ENCODE data around the gene SOWAHA. TPM values are rescaled to one million over a fixed set of nuclear protein-coding genes. Genes with fewer than 3 reads are reported as not detected.

SOWAHA gene
- total RNA-seq, 1 experiment from 2014 or later = 0.39 TPM

- H3K9me3 ChIP-seq (ENCODE audit: control insufficient read depth in 1 of 2, insufficient read depth in 1 of 2, low read depth in 1 of 2, low read length in 2 of 2) = no peaks in the 10 kb centered on the region
- POLR2A ChIA-PET = no interaction called here
- H3K4me3 ChIP-seq (replicated peaks in 1 of 2; ENCODE audit: low read depth in 1 of 2, low read length in 2 of 2) = no peak overlapping the region
- CTCF ChIA-PET = no interaction called here
- 0 out of 4 replicates have a peak, but pooled peaks cover 0 to 4% of the 10 kb centered on the region in 2 experiments for H3K4me1 ChIP-seq (ENCODE audit: control insufficient read depth in 1 of 2, insufficient read depth in 2 of 2, low read length in 2 of 2)
- H3K4me2 ChIP-seq (ENCODE audit: low read length) = no peak overlapping the region
- H2AFZ ChIP-seq (ENCODE audit: low read depth, low read length, poor library complexity, severe bottlenecking) = no peak overlapping the region
- intact Hi-C loops (cut with micrococcal nuclease) = no loop called here
- ATAC-seq (no peak), DNase-seq (ENCODE audit: low read depth, low spot score) (no peak)
- H4K20me1 ChIP-seq (ENCODE audit: insufficient read depth) = no peaks in the 10 kb centered on the region
- H3K9me2 ChIP-seq (ENCODE audit: insufficient read depth) = no peaks in the 10 kb centered on the region
- no TSS peak for BruUV-seq (replicated peaks)
- H3K27me3 ChIP-seq (ENCODE audit: insufficient read depth, low read length) = no peaks in the 10 kb centered on the region
- no peaks in the 10 kb centered on the region for H3K79me2 ChIP-seq (ENCODE audit: insufficient read depth, low read length)
- no peaks in the 10 kb centered on the region for H3K36me3 ChIP-seq (ENCODE audit: control insufficient read depth in 1 of 2, insufficient read depth in 2 of 2, low read length in 2 of 2)
- RAD21 ChIA-PET (ENCODE audit: low non-redundant PET in 1 of 2, low total read pairs in 2 of 2, uncharacterized antibody in 2 of 2, unreplicated experiment in 2 of 2) = no interaction called here
- TF ChIP-seq JUND (IDR thresholded peaks at IDR 0.05) (no peak), EZH2phosphoT487 (IDR thresholded peaks at IDR 0.05; ENCODE audit: borderline replicate concordance) (no peak), TCF7L2 (IDR thresholded peaks at IDR 0.05; ENCODE audit: borderline replicate concordance, extremely low read depth, insufficient read depth, insufficient read length) (no peak)
- no peak overlapping the region for H3K27ac ChIP-seq (ENCODE audit: low read depth, low read length)
- no peak overlapping the region for H3K9ac ChIP-seq (ENCODE audit: low read length)
These were observed 27.2 kb downstream of the SOWAHA start for GRCh38 chr5:132840313-132840712.

GRCh38 chr5:132840896-132841295, 27.8 kb downstream of the SOWAHA start:
- no peaks in the 10 kb centered on the region for H3K36me3 ChIP-seq (ENCODE audit: control insufficient read depth in 1 of 2, insufficient read depth in 2 of 2, low read length in 2 of 2)
- ATAC-seq (no peak), DNase-seq (ENCODE audit: low read depth, low spot score) (no peak)
- no peaks in the 10 kb centered on the region for H3K79me2 ChIP-seq (ENCODE audit: insufficient read depth, low read length)
- no peak overlapping the region for H3K4me2 ChIP-seq (ENCODE audit: low read length)
- no peak overlapping the region for H2AFZ ChIP-seq (ENCODE audit: low read depth, low read length, poor library complexity, severe bottlenecking)
- intact Hi-C loops (cut with micrococcal nuclease) = no loop called here
- no peaks in the 10 kb centered on the region for H3K27me3 ChIP-seq (ENCODE audit: insufficient read depth, low read length)
- ChIA-PET POLR2A (no interaction called here), CTCF (no interaction called here), RAD21 (ENCODE audit: low non-redundant PET in 1 of 2, low total read pairs in 2 of 2, uncharacterized antibody in 2 of 2, unreplicated experiment in 2 of 2) (no interaction called here)
- H3K4me1 ChIP-seq (ENCODE audit: control insufficient read depth in 1 of 2, insufficient read depth in 2 of 2, low read length in 2 of 2) = 0 out of 4 replicates have a peak, but pooled peaks cover 0 to 4% of the 10 kb centered on the region in 2 experiments
- BruUV-seq (replicated peaks) = no TSS peak
- H4K20me1 ChIP-seq (ENCODE audit: insufficient read depth) = no peaks in the 10 kb centered on the region
- no peak overlapping the region for H3K9ac ChIP-seq (ENCODE audit: low read length)
- no peaks in the 10 kb centered on the region for H3K9me2 ChIP-seq (ENCODE audit: insufficient read depth)
- no peak overlapping the region for H3K4me3 ChIP-seq (replicated peaks in 1 of 2; ENCODE audit: low read depth in 1 of 2, low read length in 2 of 2)
- no peak overlapping the region for H3K27ac ChIP-seq (ENCODE audit: low read depth, low read length)
- no peaks in the 10 kb centered on the region for H3K9me3 ChIP-seq (ENCODE audit: control insufficient read depth in 1 of 2, insufficient read depth in 1 of 2, low read depth in 1 of 2, low read length in 2 of 2)
- TF ChIP-seq, protein P1, sequence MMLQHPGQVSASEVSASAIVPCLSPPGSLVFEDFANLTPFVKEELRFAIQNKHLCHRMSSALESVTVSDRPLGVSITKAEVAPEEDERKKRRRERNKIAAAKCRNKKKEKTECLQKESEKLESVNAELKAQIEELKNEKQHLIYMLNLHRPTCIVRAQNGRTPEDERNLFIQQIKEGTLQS (IDR thresholded peaks at IDR 0.05) = no peak
- TF ChIP-seq EZH2phosphoT487 (IDR thresholded peaks at IDR 0.05; ENCODE audit: borderline replicate concordance) (no peak), ZBTB33 (IDR thresholded peaks at IDR 0.05; ENCODE audit: extremely low read depth, insufficient replicate concordance, low read length) (no peak), YY1 (IDR thresholded peaks at IDR 0.05; ENCODE audit: extremely low read depth, insufficient replicate concordance, low read depth, low read length) (no peak), POLR2A (IDR thresholded peaks at IDR 0.05; ENCODE audit: borderline replicate concordance, extremely low read depth, insufficient read depth, insufficient read length) (no peak), SP1 (IDR thresholded peaks at IDR 0.05; ENCODE audit: low read depth) (no peak)

All from HCT116 (cell line).